Measurements from ENCODE around the gene ELF2.

GRCh38 chr4:139078926-139079325 lies 98.1 kb downstream of the ELF2 start:
- TF ChIP-seq EZH2 (IDR thresholded peaks at IDR 0.05; ENCODE audit: low read length, missing control alignments), result no peak
- no peak for TF ChIP-seq CTCF (conservative IDR thresholded peaks at IDR 0.05 in 1 of 2, IDR thresholded peaks at IDR 0.05 in 1 of 2; ENCODE audit: low read depth in 1 of 2, low read length in 2 of 2)

Measured in fibroblast of lung (primary cell).